Body of pancreas (tissue), 4 donors: Measurements from ENCODE around the gene RARS2. TPM values are rescaled to one million over a fixed set of nuclear protein-coding genes. Genes with fewer than 3 reads are reported as not detected.

Source experiments
- ATAC-seq: fragments of 150-250 bp; one replicate; pipeline ENCODE4 v1.9.1; 2016
- DNase-seq, 4 donors: peaks; one replicate each; pipeline ENCODE4 v3.0.0-alpha.2; 2019
- H3K27ac ChIP-seq, 4 donors: fragments of 200-600 bp; sonication (generic); 1 replicate in 3 of 4; 2 replicates in 1 of 4; pipeline versions ENCODE4 v1.5.1 to v1.6.1; 2016 to 2019; ENCODE audit warnings: mild to moderate bottlenecking in 1 of 4, mixed read lengths in 1 of 4, moderate library complexity in 1 of 4
- H3K27me3 ChIP-seq, 2 donors: fragments of 200-600 bp; sonication (generic); one replicate each; pipeline ENCODE4 v1.6.0; 2016; ENCODE audit warnings: mild to moderate bottlenecking in 1 of 2
- H3K36me3 ChIP-seq, 2 donors: fragments of 200-600 bp; sonication (generic); replicated peaks in 1 of 2; 2 replicates each; pipeline ENCODE4 v1.5.1; 2016; ENCODE audit warnings: low read depth in 2 of 2; ENCODE audit not compliant: insufficient read depth in 1 of 2
- H3K4me1 ChIP-seq: fragments of 200-600 bp; sonication (generic); one replicate; pipeline ENCODE4 v1.6.0; 2016
- H3K4me3 ChIP-seq, 2 donors: fragments of 200-600 bp; sonication (generic); 1 replicate in 1 of 2; 2 replicates in 1 of 2; pipeline ENCODE4 v1.5.1; 2016 to 2019
- H3K9me3 ChIP-seq, 3 donors: fragments of 200-600 bp; sonication (generic); 1 replicate in 2 of 3; 2 replicates in 1 of 3; pipeline ENCODE4 v1.5.1; 2016
- CTCF ChIP-seq, 7 experiments: fragments of 450-650 bp in 4 of 7; fragments of 200-600 bp in 3 of 7; sonication (generic) in 3 of 7; IDR thresholded peaks; one replicate each; pipeline ENCODE4 v1.5.1; 2016 to 2019; ENCODE audit warnings: antibody characterized with exemption in 7 of 7
- POLR2A ChIP-seq, 3 donors: fragments of 450-650 bp; IDR thresholded peaks; one replicate each; pipeline ENCODE4 v1.6.1; 2016; ENCODE audit warnings: antibody characterized with exemption in 3 of 3, mild to moderate bottlenecking in 2 of 3
- WGBS, 2 donors: methylation state at CpG; one replicate each; pipeline ENCODE4 v1.1.5; 2017; 5-methylcytosine and 5-hydroxymethylcytosine counted together
- intact Hi-C: fragments of 100-400 bp; cut with DNase I; formaldehyde crosslinking; loops from one replicate; pipeline ENCODE4 v1.15.1; 2023
- total RNA-seq, 2 donors: library from RNA; depleted of rRNA; stranded (reverse); fragments of >200 nt; gene quantifications; one replicate each; pipeline ENCODE4 v1.1.0, GENCODE V29; 2016

RARS2 gene
- total RNA-seq, 2 donors from 2014 or later, result 7.3 to 15.8 TPM

- H3K27ac ChIP-seq, result no peak overlapping the region
- H3K9me3 ChIP-seq, result no peaks in the 10 kb centered on the region
- H3K4me1 ChIP-seq, result no peaks in the 10 kb centered on the region
- DNase-seq (no peak), ATAC-seq (no peak)
- intact Hi-C loops, result no loop called here
- TF ChIP-seq CTCF (IDR thresholded peaks at IDR 0.05) (no peak), POLR2A (IDR thresholded peaks at IDR 0.05) (no peak)
- no peaks in the 10 kb centered on the region for H3K36me3 ChIP-seq
- 95 to 96% methylated on average over 7 of the region's 7 CpGs for WGBS, 2 donors
- H3K27me3 ChIP-seq, result no peaks in the 10 kb centered on the region
- no peak overlapping the region for H3K4me3 ChIP-seq
These were observed 105.3 kb downstream of the RARS2 start for GRCh38 chr6:87484491-87484890.

- TF ChIP-seq POLR2A (IDR thresholded peaks at IDR 0.05) (no peak), CTCF (IDR thresholded peaks at IDR 0.05) (no peak)
- WGBS, 2 donors, result 89 to 92% methylated on average over 9 of the region's 9 CpGs
- Histone ChIP-seq H3K36me3 (no peaks in the 10 kb centered on the region), H3K4me3 (no peak overlapping the region), H3K9me3 (no peaks in the 10 kb centered on the region), H3K4me1 (no peaks in the 10 kb centered on the region), H3K27me3 (no peaks in the 10 kb centered on the region), H3K27ac (no peak overlapping the region)
- no peak for ATAC-seq
- intact Hi-C loops, result no loop called here
- DNase-seq, result no peak
These were observed 105.9 kb downstream of the RARS2 start for GRCh38 chr6:87483929-87484328.

GRCh38 chr6:87482366-87482765, 107.4 kb downstream of the RARS2 start:
- TF ChIP-seq CTCF (IDR thresholded peaks at IDR 0.05), result no peak
- no peak for TF ChIP-seq POLR2A (IDR thresholded peaks at IDR 0.05)
- H3K4me1 ChIP-seq, result no peaks in the 10 kb centered on the region
- intact Hi-C loops, result no loop called here
- no peak overlapping the region for H3K27ac ChIP-seq
- no peak overlapping the region for H3K4me3 ChIP-seq
- no peak for ATAC-seq
- H3K9me3 ChIP-seq, result no peaks in the 10 kb centered on the region
- WGBS, 2 donors, result 74 to 93% methylated on average over 4 of the region's 4 CpGs
- no peaks in the 10 kb centered on the region for H3K27me3 ChIP-seq
- no peak for DNase-seq
- H3K36me3 ChIP-seq, result no peaks in the 10 kb centered on the region

- TF ChIP-seq CTCF (IDR thresholded peaks at IDR 0.05) (no peak), POLR2A (IDR thresholded peaks at IDR 0.05) (no peak)
- WGBS, 2 donors, result 83 to 84% methylated on average over 3 of the region's 3 CpGs
- H3K27me3 ChIP-seq, result no peaks in the 10 kb centered on the region
- intact Hi-C loops, result no loop called here
- no peak overlapping the region for H3K4me3 ChIP-seq
- DNase-seq (no peak), ATAC-seq (no peak)
- H3K9me3 ChIP-seq, result no peaks in the 10 kb centered on the region
- no peak overlapping the region for H3K27ac ChIP-seq
- H3K36me3 ChIP-seq, result no peaks in the 10 kb centered on the region
- no peaks in the 10 kb centered on the region for H3K4me1 ChIP-seq
These were observed 107.9 kb downstream of the RARS2 start for GRCh38 chr6:87481931-87482330.

GRCh38 chr6:87473419-87473903, 116.3 kb downstream of the RARS2 start:
- no peak for TF ChIP-seq CTCF (IDR thresholded peaks at IDR 0.05)
- no peak for TF ChIP-seq POLR2A (IDR thresholded peaks at IDR 0.05)
- intact Hi-C loops, result no loop called here
- DNase-seq, result peak in 2 of 4 donors; percentile 10 to 14
- H3K9me3 ChIP-seq, result no peaks in the 10 kb centered on the region
- H3K4me3 ChIP-seq, result peak overlapping the region; percentile 53 to 87
- WGBS, 2 donors, result 0 to 1% methylated on average over 11 to 15 of the region's 15 CpGs
- peaks cover 10% of the 10 kb centered on the region for H3K4me1 ChIP-seq
- H3K36me3 ChIP-seq, result no peaks in the 10 kb centered on the region
- peak overlapping the region; percentile 89 to 97 (median 93) for H3K27ac ChIP-seq
- H3K27me3 ChIP-seq, result no peaks in the 10 kb centered on the region
- peak; percentile 65 for ATAC-seq
